NCI-H2107 treated with DMSO at 0.1 percent for 48 hours (cell line): ENCODE results near the gene SV2B.

Experiments
- DNase-seq: peaks from one replicate; lab custom pipeline; 2025; ENCODE audit not compliant: unreplicated experiment; lab: John Stamatoyannopoulos, UW

SV2B gene

DNA sequence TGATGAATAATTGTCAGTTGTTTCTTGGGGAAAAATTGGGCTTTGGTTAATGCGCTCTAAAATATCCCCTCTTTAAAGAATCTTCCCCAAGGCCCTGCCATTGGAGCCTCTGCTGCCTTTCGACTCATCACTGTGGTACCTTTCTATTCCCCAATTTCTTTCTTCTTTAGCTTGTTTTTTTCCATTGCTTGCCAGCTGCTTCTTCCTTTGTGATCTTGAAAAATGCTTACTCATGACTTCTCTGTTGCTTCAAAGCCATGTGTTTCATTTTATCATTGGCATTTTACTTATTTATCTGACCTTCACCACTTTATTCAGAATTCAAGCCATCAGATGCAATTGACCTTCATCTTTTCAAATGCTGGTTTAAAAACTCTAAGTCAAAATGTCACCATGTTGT lies 84.4 kb downstream of the SV2B start:
- no peak for DNase-seq

GRCh38 chr15:91186904-91187656 lies 87.0 kb downstream of the SV2B start:
- DNase-seq = peak; percentile 8

DNA sequence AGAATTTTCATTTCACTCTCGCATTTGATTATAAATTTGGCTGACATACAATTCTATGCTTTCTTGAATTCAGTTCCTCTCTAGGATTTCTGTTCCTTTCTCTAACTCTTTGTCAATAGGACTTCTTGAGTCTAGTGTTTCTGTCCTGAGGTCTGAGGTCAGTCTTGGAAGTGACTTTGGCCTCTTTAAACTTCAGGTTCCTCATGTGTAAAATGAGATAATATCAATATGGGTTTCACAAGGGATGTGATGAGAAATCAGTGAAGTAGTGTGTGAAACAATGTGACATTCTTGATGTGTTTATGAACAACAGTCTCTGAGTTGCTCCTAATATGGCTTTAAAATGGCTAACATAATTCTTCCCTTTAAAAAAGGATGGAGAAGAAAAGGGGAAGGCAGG lies 92.2 kb downstream of the SV2B start:
- no peak for DNase-seq

DNA sequence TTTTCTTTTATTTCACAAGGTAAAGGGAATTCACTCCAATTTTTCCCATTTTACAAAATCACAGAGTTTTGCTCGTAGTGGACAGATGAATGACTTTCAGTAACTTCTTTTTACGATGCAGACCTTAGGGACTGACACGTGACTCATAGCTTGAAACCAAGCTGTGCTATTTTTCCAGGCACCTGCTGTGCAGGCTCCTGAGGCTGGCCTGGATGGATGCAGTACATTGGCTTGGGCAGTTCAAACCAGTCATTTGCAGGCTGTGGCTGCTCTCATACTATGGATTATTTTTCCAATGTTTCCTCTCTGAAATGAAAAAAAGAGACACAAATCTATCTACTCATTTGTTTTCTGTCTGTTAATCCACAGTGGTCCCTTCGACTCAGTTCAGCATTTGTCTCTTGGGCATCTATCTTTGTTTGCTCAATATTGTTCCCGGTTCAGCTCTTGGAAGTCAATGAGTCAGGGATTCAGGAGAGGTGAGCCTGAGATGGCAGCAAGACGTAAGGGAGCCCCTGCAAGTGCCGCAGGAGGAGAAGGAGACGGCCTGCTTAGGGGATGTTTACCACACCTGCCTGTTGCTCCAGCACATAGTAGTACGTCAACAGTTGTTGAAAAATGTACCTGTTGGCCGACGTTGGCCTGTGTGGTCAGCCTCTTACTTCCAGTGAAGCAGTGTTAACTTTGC lies 92.8 kb downstream of the SV2B start:
- no peak for DNase-seq

DNA sequence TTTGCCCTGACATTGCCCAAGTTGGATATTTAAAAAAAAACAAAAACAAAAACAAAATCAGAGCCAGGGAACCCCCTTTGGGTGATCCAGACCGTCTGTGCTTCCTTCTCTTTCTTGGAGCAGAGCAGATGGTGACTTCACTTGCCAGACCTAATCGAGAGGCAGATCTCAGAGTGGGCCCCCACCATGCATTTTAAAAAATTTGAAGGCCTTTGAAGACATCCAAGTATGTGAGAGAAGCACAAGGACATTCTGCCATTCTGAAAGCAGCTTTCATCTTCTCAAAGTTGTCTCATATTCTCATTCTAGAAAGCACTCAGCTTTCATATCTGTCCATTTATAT lies 93.3 kb downstream of the SV2B start:
- DNase-seq = no peak

- no peak for DNase-seq
These were observed 96.1 kb downstream of the SV2B start for GRCh38 chr15:91196127-91196526.

- peak; percentile 13 for DNase-seq
These were observed 96.7 kb downstream of the SV2B start for GRCh38 chr15:91196768-91197167.

DNA sequence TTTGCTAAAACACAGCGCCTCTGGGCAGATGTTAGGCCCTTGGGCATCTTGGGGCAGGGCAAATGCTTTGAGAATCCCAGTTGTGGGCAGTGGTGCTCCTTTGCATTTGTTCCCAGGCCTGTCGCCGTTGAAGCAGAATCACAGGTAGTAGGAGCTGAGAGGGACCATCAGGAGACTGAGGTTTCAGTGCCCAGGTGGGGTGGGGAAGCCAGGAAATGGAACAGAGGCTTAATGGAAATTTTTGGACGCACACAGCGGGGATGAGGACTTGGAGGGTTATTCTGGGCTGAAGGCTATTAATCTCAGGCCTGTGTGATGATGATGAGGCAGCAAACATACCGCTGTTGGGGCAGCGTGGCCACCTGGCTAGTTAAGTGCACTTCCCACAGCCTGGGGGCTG lies 99.5 kb downstream of the SV2B start:
- DNase-seq = no peak

- no peak for DNase-seq
These were observed 100.2 kb downstream of the SV2B start for GRCh38 chr15:91200101-91200754.

GRCh38 chr15:91202510-91203102 lies 102.5 kb downstream of the SV2B start:
- DNase-seq = no peak

DNA sequence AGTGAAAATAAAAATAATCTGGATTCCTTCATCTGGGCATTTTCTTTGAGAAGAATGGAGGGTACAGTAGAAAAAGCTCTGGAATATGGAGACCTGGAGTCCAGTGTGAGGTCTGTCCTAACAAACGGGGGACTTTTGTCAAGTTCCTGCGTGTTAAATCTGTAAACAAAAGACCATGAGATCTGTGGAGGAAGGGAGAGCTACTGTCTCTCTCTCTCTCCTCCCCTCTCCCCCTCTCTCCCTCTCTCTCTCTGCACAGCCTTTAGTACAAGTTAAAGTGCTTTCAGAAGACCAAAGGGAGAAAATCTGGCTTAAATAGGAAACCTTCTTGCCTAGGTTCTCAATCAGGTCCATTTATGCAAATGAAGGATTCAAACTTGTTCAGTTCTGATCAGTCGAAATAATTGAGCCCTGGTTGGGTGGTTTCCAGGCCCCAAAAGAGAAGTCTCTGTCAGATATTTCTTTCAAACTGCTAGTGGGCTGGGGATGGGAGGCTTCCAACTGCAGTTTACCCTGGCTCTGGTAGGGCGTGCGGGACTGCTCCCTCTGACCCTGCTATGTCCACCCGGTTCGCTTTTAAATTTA lies 103.7 kb downstream of the SV2B start:
- no peak for DNase-seq

GRCh38 chr15:91208371-91208770 lies 108.3 kb downstream of the SV2B start:
- no peak for DNase-seq

DNA sequence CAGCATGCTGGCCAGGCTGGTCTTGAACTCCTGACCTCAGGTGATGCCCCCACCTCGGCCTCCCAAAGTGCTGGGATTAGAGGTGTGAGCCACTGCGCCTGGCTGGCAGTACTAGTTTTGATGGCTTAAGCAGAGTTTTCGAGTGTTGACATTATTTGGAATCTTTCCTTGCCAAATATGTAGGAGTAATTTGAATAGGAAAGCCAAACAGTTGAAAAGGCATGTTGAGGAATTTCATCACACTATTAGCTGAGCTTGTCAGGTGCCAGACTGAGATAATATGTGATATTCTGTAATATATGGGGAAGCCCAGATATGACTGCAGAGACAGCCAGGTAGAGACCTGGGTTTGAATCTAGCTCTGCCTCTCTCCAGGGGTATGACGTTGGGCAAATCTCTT lies 109.3 kb downstream of the SV2B start:
- no peak for DNase-seq

DNA sequence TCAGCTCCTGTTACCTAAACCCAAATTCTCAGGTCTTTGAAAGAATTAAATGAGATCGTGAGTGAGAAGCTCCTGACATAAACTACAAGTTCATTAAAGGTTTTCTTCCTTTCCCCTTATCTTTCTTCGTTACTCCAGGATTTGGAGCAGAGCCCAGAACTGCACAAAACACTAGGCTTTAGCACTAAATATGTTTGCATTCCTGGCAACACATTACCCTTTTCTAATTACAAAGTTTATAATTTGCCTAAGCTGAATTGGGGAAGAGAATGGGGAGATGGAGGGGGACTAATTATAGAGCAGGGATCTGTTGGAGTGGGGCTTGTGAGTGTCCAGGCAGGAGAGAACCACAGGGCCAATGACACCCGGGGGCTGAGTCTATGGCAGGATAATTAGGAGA lies 109.7 kb downstream of the SV2B start:
- DNase-seq = no peak

- no peak for DNase-seq
These were observed 114.9 kb downstream of the SV2B start for GRCh38 chr15:91214675-91215590.

GRCh38 chr15:91216000-91216399 lies 115.9 kb downstream of the SV2B start:
- DNase-seq = no peak

DNA sequence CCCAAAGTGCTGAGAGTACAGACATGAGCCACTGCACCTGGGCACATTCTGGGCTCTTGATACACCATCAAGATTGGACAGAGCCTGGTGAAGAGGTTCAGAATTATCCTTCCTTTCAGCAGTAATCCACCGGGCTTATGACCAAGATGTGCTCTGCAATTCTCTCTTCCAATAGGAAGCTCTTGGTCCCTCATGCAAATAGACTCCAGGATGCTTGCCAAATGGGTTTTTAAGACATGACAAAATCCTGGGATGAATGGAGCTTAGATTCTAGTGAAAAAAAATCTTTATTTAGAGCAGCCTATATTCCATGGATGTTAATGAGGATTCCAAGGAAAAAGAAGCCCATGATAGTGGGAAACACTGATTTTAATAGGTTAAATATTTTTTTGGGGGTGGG lies 119.1 kb downstream of the SV2B start:
- DNase-seq = no peak

GRCh38 chr15:91222052-91222451 lies 122.0 kb downstream of the SV2B start:
- no peak for DNase-seq

DNA sequence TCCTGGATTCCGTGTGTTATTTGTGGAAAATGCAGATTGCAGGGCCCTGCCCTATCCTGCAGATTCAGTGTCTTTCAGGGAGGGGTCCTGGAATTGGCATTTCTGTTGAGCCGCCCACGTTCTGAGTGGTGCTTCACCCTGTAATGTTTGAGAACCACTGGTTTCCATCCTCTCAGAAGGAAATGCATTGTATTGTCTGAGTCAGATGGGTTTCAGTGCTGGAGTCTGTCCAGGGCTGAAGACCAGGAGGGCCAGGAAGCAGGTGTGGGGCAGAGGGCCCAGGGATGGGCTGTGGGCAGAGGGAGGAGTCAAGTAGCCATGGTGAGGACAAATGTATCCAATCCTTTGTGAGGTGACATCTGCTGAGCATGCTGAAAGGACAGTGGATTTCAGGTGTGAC lies 123.8 kb downstream of the SV2B start:
- DNase-seq = no peak

DNA sequence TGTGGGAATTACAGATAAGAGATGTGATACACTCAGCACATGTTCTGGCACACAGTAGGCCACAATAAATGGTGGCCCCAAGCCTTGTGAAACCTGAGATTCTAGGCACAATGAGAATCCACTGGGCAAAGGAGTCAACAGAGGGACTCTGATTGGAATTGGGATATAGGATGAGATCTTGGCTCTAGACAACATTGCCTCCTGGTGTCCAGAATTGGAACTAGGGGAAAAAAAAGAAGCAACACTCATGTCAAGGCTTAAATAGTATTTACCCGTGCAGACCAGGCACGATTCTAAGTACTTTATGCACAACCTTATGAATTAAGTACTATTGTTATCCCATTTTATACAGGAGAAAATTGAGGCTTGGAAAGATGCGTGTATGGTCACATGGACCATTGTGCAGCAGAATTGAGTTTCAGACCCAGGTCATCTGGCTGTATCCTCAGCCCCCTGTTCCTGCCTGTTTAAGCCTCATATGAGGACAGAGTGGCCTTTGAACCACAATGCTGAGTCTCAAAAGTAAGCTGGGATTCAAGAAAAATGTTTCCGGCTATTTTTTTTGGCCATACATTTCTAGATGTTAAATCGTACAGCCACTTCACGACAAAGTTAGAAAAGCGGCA lies 124.8 kb downstream of the SV2B start:
- DNase-seq = peak; percentile 34
